Body of pancreas (tissue), 4 donors: ENCODE data around the gene PLXNC1. TPM values are rescaled to one million over a fixed set of nuclear protein-coding genes. Genes with fewer than 3 reads are reported as not detected.

ENCODE experiments used
- ATAC-seq: fragments of 150-250 bp; one replicate; pipeline ENCODE4 v1.9.1; 2016
- DNase-seq, 4 donors: peaks; one replicate each; pipeline ENCODE4 v3.0.0-alpha.2; 2019
- H3K27ac ChIP-seq, 4 donors: fragments of 200-600 bp; sonication (generic); 1 replicate in 3 of 4; 2 replicates in 1 of 4; pipeline versions ENCODE4 v1.5.1 to v1.6.1; 2016 to 2019; ENCODE audit warnings: mild to moderate bottlenecking in 1 of 4, mixed read lengths in 1 of 4, moderate library complexity in 1 of 4
- H3K27me3 ChIP-seq, 2 donors: fragments of 200-600 bp; sonication (generic); one replicate each; pipeline ENCODE4 v1.6.0; 2016; ENCODE audit warnings: mild to moderate bottlenecking in 1 of 2
- H3K36me3 ChIP-seq, 2 donors: fragments of 200-600 bp; sonication (generic); replicated peaks in 1 of 2; 2 replicates each; pipeline ENCODE4 v1.5.1; 2016; ENCODE audit warnings: low read depth in 2 of 2; ENCODE audit not compliant: insufficient read depth in 1 of 2
- H3K4me1 ChIP-seq: fragments of 200-600 bp; sonication (generic); one replicate; pipeline ENCODE4 v1.6.0; 2016
- H3K4me3 ChIP-seq, 2 donors: fragments of 200-600 bp; sonication (generic); 1 replicate in 1 of 2; 2 replicates in 1 of 2; pipeline ENCODE4 v1.5.1; 2016 to 2019
- H3K9me3 ChIP-seq, 3 donors: fragments of 200-600 bp; sonication (generic); 1 replicate in 2 of 3; 2 replicates in 1 of 3; pipeline ENCODE4 v1.5.1; 2016
- POLR2A ChIP-seq, 3 donors: fragments of 450-650 bp; IDR thresholded peaks; one replicate each; pipeline ENCODE4 v1.6.1; 2016; ENCODE audit warnings: antibody characterized with exemption in 3 of 3, mild to moderate bottlenecking in 2 of 3
- whole genome bisulfite sequencing, 2 donors: methylation state at CpG; one replicate each; pipeline ENCODE4 v1.1.5; 2017; 5-methylcytosine and 5-hydroxymethylcytosine counted together
- intact Hi-C: fragments of 100-400 bp; cut with DNase I; formaldehyde crosslinking; loops from one replicate; pipeline ENCODE4 v1.15.1; 2023
- total RNA-seq, 2 donors: library from RNA; depleted of rRNA; stranded (reverse); fragments of >200 nt; gene quantifications; one replicate each; pipeline ENCODE4 v1.1.0, GENCODE V29; 2016
- TF ChIP-seq, protein P1 (sequence below), 7 experiments: fragments of 450-650 bp in 4 of 7; fragments of 200-600 bp in 3 of 7; sonication (generic) in 3 of 7; IDR thresholded peaks; one replicate each; pipeline ENCODE4 v1.5.1; 2016 to 2019; ENCODE audit warnings: antibody characterized with exemption in 7 of 7

PLXNC1 gene
- total RNA-seq, 2 donors from 2014 or later: 3.9 to 4.9 TPM

DNA sequence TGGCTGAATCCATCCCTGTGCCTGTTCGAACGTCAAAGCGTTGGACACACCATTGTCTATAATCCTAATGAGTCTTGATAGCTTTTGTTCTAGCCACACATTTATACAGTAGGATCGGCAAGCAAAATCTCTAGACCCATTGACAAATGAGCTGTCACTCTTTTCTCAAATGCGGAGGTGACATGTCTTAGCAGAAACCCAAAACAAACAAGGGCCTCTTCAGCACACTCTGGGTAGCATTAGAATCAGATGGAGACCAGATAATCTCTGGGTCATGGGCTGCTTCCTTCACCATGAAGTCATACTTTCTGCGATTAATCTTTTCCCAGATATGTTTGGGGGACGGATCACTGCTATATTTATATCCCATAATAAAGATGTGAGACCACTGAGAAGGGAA is 100.2 kb downstream of the PLXNC1 start:
- H3K27me3 ChIP-seq: no peaks in the 10 kb centered on the region
- H3K27ac ChIP-seq: no peak overlapping the region
- WGBS, 2 donors: 67 to 69% methylated on average over 7 of the region's 7 CpGs
- no peak overlapping the region for H3K4me3 ChIP-seq
- intact Hi-C loops: no loop called here
- ATAC-seq (no peak), DNase-seq (no peak)
- H3K36me3 ChIP-seq: no peaks in the 10 kb centered on the region
- TF ChIP-seq, protein P1, sequence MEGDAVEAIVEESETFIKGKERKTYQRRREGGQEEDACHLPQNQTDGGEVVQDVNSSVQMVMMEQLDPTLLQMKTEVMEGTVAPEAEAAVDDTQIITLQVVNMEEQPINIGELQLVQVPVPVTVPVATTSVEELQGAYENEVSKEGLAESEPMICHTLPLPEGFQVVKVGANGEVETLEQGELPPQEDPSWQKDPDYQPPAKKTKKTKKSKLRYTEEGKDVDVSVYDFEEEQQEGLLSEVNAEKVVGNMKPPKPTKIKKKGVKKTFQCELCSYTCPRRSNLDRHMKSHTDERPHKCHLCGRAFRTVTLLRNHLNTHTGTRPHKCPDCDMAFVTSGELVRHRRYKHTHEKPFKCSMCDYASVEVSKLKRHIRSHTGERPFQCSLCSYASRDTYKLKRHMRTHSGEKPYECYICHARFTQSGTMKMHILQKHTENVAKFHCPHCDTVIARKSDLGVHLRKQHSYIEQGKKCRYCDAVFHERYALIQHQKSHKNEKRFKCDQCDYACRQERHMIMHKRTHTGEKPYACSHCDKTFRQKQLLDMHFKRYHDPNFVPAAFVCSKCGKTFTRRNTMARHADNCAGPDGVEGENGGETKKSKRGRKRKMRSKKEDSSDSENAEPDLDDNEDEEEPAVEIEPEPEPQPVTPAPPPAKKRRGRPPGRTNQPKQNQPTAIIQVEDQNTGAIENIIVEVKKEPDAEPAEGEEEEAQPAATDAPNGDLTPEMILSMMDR (IDR thresholded peaks at IDR 0.05): no peak
- TF ChIP-seq POLR2A (IDR thresholded peaks at IDR 0.05): no peak
- H3K4me1 ChIP-seq: no peaks in the 10 kb centered on the region
- H3K9me3 ChIP-seq: no peaks in the 10 kb centered on the region

DNA sequence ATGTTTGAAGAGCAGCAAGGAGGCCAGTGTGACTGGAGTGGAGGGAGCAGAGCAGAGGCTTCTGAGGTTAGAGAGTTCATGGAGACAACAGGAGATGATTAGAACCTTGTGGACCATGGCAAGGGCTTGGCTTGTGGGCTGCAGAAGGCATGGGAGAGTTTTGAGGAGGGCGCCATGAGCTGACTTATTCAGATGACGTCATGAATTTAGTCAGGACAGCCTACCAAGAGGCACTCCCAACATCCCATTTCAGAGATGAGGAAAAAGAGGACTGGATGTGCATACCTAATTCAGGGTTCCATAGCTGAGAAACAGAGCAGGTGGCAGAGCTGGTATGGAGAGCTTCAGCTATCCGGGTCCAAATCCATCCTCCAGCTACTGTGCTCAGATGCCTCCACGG is 101.8 kb downstream of the PLXNC1 start:
- no peaks in the 10 kb centered on the region for H3K9me3 ChIP-seq

DNA sequence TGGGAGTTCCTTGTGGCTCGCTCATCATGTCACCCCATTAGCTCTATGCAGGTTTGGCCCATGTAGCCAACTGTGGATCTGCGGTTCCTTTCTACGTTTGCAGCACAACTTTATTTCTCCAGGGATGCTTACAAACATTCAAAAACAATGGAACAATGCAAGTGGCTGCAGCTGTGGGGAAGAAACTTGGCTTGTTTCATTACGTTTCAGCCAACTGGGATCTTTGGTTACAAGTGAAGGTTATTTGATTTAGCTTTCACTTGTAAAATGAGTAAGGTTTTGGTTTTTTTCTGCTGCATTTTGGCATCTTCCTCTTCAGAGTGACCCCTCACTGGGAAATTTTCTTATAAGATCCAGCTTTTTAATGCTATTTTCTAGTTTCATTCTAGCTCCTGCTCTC is 105.9 kb downstream of the PLXNC1 start:
- H3K27ac ChIP-seq: no peak overlapping the region
- no peaks in the 10 kb centered on the region for H3K4me1 ChIP-seq
- H3K36me3 ChIP-seq: no peaks in the 10 kb centered on the region
- DNase-seq: no peak
- TF ChIP-seq, protein P1 (IDR thresholded peaks at IDR 0.05): no peak
- no peak for TF ChIP-seq POLR2A (IDR thresholded peaks at IDR 0.05)
- H3K27me3 ChIP-seq: no peaks in the 10 kb centered on the region
- WGBS, 2 donors: 79 to 82% methylated on average over 4 of the region's 4 CpGs
- intact Hi-C loops: no loop called here
- no peak for ATAC-seq
- no peaks in the 10 kb centered on the region for H3K9me3 ChIP-seq
- no peak overlapping the region for H3K4me3 ChIP-seq

More for the DNA sequence above, 101.8 kb downstream of the PLXNC1 start:
- Histone ChIP-seq H3K4me1 (no peaks in the 10 kb centered on the region), H3K27me3 (no peaks in the 10 kb centered on the region), H3K4me3 (no peak overlapping the region), H3K27ac (no peak overlapping the region), H3K36me3 (no peaks in the 10 kb centered on the region)
- intact Hi-C loops: no loop called here
- no peak for TF ChIP-seq POLR2A (IDR thresholded peaks at IDR 0.05)
- TF ChIP-seq, protein P1 (IDR thresholded peaks at IDR 0.05): no peak
- ATAC-seq (no peak), DNase-seq (no peak)
- 82 to 91% methylated on average over 4 of the region's 4 CpGs for WGBS, 2 donors

DNA sequence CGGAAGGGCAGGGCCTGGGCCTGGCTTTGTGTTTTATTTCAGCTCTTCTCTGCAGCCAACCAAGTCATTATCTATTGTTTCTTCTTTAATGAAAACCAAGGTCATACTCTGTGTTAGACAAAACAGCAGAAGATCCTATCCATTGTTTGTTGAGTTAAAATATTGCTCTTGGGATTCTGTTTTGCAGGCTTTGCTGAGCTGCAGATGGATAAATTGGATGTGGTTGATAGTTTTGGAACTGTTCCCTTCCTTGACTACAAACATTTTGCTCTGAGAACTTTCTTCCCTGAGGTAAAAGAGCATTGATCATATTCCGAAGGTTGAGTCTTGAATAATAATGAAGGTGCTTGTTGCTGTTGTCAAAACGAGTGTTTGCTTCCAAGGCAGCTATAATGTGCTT is 106.6 kb downstream of the PLXNC1 start:
- no peaks in the 10 kb centered on the region for H3K4me1 ChIP-seq

DNA sequence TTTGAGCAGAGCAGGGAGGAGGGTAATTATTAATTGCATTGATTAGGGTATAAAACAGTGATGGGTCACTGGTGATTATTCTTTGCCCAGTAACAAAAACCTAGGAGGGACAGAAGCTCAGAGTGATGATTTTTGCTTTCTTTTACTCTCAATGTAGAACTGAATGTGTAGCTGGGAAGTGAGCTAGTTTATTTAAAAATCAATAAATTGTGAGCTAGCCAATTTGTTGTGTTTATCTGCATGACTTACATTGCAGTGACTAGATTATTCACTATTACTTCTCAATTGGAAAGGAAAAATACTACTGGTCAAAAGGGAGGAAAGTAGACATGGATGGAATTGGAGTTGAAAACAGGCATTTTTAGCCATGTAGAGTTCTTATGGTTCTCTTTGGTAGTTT is 107.1 kb downstream of the PLXNC1 start:
- Histone ChIP-seq H3K4me3 (no peak overlapping the region), H3K27me3 (no peaks in the 10 kb centered on the region), H3K9me3 (no peaks in the 10 kb centered on the region), H3K4me1 (no peaks in the 10 kb centered on the region), H3K27ac (no peak overlapping the region), H3K36me3 (no peaks in the 10 kb centered on the region)
- ATAC-seq (no peak), DNase-seq (no peak)
- TF ChIP-seq, protein P1 (IDR thresholded peaks at IDR 0.05): no peak
- TF ChIP-seq POLR2A (IDR thresholded peaks at IDR 0.05): no peak
- intact Hi-C loops: no loop called here

More for the DNA sequence above, 106.6 kb downstream of the PLXNC1 start:
- 61 to 63% methylated on average over 3 of the region's 3 CpGs for WGBS, 2 donors
- DNase-seq (no peak), ATAC-seq (no peak)
- intact Hi-C loops: no loop called here
- TF ChIP-seq, protein P1 (IDR thresholded peaks at IDR 0.05): no peak
- no peak for TF ChIP-seq POLR2A (IDR thresholded peaks at IDR 0.05)
- H3K27me3 ChIP-seq: no peaks in the 10 kb centered on the region
- no peaks in the 10 kb centered on the region for H3K36me3 ChIP-seq
- H3K9me3 ChIP-seq: no peaks in the 10 kb centered on the region
- no peak overlapping the region for H3K27ac ChIP-seq
- no peak overlapping the region for H3K4me3 ChIP-seq
